Left lobe of liver (tissue), 2 donors: ENCODE results near the gene TRAK1. TPM values are rescaled to one million over a fixed set of nuclear protein-coding genes. Genes with fewer than 3 reads are reported as not detected.

Experiments
- ATAC-seq: fragments of 200-7000 bp; cut with Tn5 transposase; one replicate; pipeline ENCODE4 v1.9.1; 2020; ENCODE audit warnings: mild to moderate bottlenecking, moderate library complexity
- DNase-seq: peaks from one replicate; pipeline ENCODE4 v3.0.0-alpha.2; 2020; ENCODE audit warnings: low spot score
- total RNA-seq: library from RNA; stranded (reverse); gene quantifications from one replicate; pipeline ENCODE4 v1.2.1, GENCODE V29; 2021
- donor health status: DM: no; HTN: no; CAD: no; lungs with moderate emphysema.
- donor health status: DM: no; HTN: yes; CAD: no.

The TRAK1 gene
- total RNA-seq, 1 donor from 2014 or later = 11.2 TPM

DNA sequence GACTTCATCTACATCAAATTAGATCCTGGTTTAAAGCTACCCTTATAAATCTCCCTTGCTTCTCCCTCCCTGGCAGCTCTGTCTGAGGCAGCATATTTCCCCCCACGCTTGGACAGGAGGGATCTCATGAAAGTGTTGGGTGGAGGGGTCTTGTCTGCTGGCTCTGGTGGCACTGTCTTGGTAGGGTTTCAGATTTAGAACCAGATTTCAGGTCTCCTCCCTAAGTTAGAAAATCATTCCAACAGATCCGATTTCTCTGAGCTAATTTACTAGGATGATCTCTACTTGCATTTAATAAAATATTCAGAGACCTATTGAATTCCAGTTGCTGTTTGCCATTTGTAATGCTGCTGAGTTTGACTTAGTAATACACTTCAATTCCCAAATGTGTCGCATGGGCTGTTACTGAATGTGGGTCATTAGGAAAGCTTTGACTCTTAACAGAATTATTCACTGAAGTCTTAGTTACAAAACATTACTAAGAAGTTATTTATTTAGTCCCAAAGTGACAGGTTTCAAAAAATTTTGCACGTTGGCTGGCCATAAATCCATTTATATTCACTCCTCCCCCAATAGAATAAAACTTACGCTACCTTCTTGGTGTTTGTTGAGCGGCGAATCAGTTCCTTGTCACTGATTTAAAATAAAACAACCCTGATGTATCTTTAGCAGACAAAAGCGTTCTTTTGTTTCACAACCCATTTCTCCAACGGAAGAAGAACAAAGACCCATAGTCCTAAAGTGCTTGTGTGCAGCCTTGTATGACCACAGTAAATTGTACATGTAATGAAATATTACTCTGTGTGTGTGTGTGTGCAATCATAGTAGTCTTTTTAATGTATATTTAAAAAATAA, 84.5 kb downstream of the TRAK1 start:
- no peak for ATAC-seq

GRCh38 chr3:42176242-42177034, 85.3 kb downstream of the TRAK1 start:
- DNase-seq = no peak
- no peak for ATAC-seq

More for the DNA sequence above, 84.5 kb downstream of the TRAK1 start:
- no peak for DNase-seq

DNA sequence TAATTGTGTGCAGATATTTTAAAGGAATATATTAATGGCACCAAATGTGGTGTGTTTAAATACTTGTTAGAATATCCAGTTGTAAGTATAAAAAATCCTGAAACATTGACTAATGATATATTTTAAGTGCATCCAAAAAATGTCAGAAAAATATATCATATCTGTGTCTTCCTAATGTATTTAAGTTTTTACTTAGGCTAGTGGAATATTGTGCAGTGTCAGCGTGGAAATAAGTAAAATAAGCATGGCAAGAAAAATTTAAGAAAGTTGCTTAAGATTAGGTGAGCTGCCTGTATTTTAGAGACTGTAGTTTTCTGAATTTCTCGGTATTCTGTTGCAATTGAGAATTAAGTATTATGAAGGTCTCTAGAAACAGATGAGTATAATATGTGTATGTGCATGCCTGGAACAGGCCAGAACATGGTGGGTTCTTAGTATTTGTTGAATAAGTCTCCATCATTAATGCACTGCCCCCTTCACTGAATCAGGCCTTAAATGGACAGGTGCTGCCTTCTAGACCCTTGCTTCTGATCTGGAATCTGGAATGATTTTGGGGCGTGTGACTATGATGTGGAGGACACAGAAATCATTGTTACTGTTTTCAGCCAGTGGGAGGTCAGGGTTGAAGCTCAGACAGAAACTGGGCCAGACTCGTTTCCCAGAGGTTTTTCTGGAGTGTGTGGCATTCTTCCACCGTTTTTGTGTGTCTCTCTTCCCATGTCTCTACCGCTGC, 86.1 kb downstream of the TRAK1 start:
- DNase-seq (no peak), ATAC-seq (no peak)

DNA sequence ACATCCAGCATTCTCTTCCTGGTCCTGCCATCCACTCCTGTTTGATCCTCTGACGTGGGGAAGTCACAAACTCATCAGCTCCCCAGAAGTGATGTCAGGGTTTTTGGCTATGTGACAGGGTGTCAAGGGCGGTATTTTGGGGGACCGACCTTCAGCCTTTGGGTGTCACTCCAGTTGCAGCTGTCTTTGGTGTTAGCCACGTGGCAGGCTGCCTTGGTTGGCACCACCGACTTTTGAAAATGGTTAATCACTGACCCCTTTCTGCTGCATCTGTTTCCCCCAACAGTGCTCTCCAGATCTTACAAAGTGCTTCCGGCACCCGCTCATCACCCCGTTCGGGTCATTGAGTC, 86.6 kb downstream of the TRAK1 start:
- DNase-seq = no peak
- no peak for ATAC-seq

GRCh38 chr3:42179110-42179725, 88.1 kb downstream of the TRAK1 start:
- peak; percentile 92 for ATAC-seq
- peak; percentile 64 for DNase-seq

GRCh38 chr3:42180901-42181300, 89.7 kb downstream of the TRAK1 start:
- DNase-seq = no peak
- no peak for ATAC-seq

- DNase-seq (no peak), ATAC-seq (no peak)
Observed at GRCh38 chr3:42182555-42182954, 91.4 kb downstream of the TRAK1 start.

DNA sequence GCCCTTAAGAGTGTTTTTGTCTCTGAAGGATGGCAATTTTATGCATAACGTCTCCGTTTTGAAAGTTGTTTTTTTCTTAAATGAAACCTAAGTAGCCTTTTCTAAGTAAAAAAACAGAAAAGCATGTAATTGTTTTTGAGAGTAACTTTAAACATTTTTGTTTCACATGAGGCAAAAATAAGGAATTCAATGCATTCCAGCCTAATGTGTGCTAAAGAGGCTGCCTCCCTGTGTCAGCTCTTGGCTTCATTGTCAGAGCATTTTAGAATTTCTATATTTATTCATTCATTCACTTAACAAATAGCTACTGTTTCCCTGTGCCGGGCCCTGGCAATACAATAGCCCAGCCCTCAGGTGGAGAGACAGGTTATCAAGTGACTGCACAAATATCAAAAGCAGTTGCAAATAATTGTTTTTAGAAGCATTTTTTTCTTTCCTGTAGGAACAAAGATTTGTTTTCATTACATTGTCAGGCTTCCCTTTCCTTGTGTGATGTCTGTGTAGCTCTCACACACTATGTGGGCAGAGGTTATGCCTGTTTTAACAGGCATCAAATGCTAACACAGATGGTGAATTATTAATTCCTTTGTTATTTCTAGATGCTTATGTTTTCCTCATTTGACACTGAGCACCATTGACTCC, 93.0 kb downstream of the TRAK1 start:
- ATAC-seq = no peak
- no peak for DNase-seq

DNA sequence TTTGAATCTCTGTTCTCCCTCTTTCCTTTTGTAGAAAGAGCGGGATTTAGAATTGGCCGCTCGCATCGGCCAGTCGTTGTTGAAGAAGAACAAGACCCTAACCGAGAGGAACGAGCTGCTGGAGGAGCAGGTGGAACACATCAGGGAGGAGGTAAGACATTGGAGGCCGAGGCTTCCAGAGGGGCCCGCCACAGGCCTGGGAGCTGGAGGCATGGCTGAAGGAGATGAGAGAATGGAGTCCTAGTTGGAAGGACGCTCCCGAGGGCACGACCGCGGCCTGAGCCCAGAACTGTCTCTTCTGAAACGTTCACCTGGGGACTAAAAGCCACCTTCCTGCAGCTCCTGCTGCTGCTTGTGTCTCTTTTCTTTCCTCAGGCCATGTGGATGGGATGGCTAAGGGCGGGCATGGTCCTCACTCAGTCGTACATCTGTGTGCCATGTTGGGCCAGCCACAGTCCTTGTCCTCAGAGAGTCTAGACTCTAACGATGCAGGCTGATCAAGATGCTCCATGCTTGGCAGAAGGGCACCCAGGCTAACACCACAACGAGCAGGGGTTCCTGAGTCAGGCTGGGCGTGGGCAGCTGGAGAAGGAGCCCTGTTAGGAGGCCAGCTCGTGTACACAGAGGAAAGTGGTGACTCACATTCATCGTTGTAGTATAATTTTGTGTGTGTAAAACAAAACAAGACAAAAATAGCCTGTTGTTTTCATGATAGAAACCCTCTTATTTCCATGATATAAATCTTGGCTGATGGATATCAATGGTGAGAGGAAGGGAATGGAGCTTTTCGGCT, 93.7 kb downstream of the TRAK1 start:
- DNase-seq = no peak
- no peak for ATAC-seq

DNA sequence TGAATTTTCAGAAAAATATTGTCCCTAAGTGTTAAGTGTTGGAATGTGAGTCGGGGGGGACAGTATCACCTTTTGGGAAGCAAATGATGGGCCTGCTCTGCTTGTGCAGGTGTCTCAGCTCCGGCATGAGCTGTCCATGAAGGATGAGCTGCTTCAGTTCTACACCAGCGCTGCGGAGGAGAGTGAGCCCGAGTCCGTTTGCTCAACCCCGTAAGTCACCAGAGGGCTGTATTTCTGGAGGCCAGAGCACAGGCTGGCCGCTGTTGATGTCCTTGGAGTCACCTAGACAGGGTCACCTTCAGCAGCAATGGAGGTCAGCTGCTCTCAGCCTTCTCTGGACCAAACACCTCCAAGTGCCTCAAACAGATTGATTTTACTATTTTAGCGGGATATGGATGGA, 96.8 kb downstream of the TRAK1 start:
- DNase-seq (no peak), ATAC-seq (no peak)

DNA sequence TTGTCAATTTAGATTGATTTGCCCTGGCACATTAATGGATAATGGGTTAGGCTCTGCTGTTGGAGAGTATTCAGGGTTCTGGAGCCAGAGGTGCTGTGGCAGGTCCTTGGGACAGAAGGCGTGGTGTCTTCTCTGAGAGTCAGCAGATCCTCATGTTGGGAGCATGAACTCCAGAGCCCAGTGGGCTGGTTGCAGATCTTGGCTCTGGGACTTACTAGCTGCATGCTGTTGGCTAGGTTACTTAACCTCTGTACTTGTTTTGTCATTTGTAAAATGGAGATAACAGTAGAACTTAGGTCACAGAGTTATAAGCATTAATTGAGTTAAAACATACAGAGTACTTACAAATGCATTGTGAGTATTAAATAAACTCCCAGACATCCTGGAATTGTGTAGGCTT, 97.2 kb downstream of the TRAK1 start:
- peak; percentile 56 for DNase-seq
- peak; percentile 70 for ATAC-seq

GRCh38 chr3:42189001-42189460, 97.9 kb downstream of the TRAK1 start:
- ATAC-seq (no peak), DNase-seq (no peak)

GRCh38 chr3:42189736-42190135, 98.6 kb downstream of the TRAK1 start:
- ATAC-seq (peak; percentile 70), DNase-seq (peak; percentile 68)

GRCh38 chr3:42190701-42191442, 99.7 kb downstream of the TRAK1 start:
- DNase-seq (peak; percentile 69), ATAC-seq (peak; percentile 79)

- no peak for ATAC-seq
Observed at GRCh38 chr3:42191443-42191747, 100.2 kb downstream of the TRAK1 start.

GRCh38 chr3:42192334-42193200, 101.4 kb downstream of the TRAK1 start:
- ATAC-seq = no peak
- DNase-seq = no peak

More at GRCh38 chr3:42191443-42191747, 100.2 kb downstream of the TRAK1 start:
- DNase-seq = no peak

GRCh38 chr3:42194943-42195510, 103.9 kb downstream of the TRAK1 start:
- no peak for DNase-seq
- no peak for ATAC-seq

DNA sequence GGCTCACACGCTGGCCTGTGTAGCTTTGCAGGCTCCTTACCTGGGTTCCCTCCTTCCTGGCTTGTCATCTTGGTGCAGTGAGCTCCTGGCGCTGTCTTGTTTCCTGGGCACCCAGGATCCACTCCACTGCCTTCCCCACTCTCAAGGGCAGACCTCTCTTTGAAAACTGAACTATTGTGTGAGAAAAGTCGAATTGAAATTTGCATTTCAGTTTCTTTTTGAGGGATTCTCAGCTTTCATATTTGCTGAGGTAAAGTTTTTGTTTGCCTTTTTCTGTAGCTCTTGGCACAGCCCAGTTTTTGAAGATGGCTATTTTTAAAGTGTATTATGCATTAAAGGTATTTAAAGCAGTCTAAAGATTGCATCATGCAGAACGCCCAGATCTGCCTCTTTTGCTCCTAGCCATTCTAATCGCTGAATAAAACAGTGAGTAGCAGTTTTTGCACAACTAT, 104.7 kb downstream of the TRAK1 start:
- ATAC-seq (no peak), DNase-seq (no peak)
